NCI-H774 (cell line): ENCODE results near the gene CCSER1.
"Not testable (repeated sequence)": the region's sequence is repeated elsewhere in the genome, so short reads cannot be mapped to it uniquely, and the experiment has no call there.

Experiments used
- DNase-seq: peaks from one replicate; lab custom pipeline; 2025; lab: John Stamatoyannopoulos, UW

The CCSER1 gene

GRCh38 chr4:90445380-90445779 lies 318.2 kb downstream of the CCSER1 start:
- no peak for DNase-seq

GRCh38 chr4:90449626-90450025 lies 322.4 kb downstream of the CCSER1 start:
- no peak for DNase-seq

- no peak for DNase-seq
Measured at GRCh38 chr4:90456891-90457290, 329.7 kb downstream of the CCSER1 start.

GRCh38 chr4:90457817-90458216 lies 330.6 kb downstream of the CCSER1 start:
- no peak for DNase-seq

GRCh38 chr4:90458576-90458975 lies 331.4 kb downstream of the CCSER1 start:
- no peak for DNase-seq

- no peak for DNase-seq
Measured at GRCh38 chr4:90474484-90474883, 347.3 kb downstream of the CCSER1 start.

GRCh38 chr4:90476019-90476418 lies 348.8 kb downstream of the CCSER1 start:
- DNase-seq: no peak

GRCh38 chr4:90476586-90476985 lies 349.4 kb downstream of the CCSER1 start:
- DNase-seq: no peak

- not testable (repeated sequence) for DNase-seq
Measured at GRCh38 chr4:90484894-90485293, 357.7 kb downstream of the CCSER1 start.

GRCh38 chr4:90486346-90486745 lies 359.2 kb downstream of the CCSER1 start:
- no peak for DNase-seq

GRCh38 chr4:90495211-90495610 lies 368.0 kb downstream of the CCSER1 start:
- no peak for DNase-seq

GRCh38 chr4:90495936-90496335 lies 368.7 kb downstream of the CCSER1 start:
- peak; percentile 19 for DNase-seq

- DNase-seq: no peak
Measured at GRCh38 chr4:90498175-90498574, 371.0 kb downstream of the CCSER1 start.

- DNase-seq: no peak
Measured at GRCh38 chr4:90503677-90504076, 376.5 kb downstream of the CCSER1 start.

- no peak for DNase-seq
Measured at GRCh38 chr4:90515191-90515590, 388.0 kb downstream of the CCSER1 start.

GRCh38 chr4:90528551-90528950 lies 401.4 kb downstream of the CCSER1 start:
- DNase-seq: no peak

GRCh38 chr4:90536408-90536807 lies 409.2 kb downstream of the CCSER1 start:
- DNase-seq: no peak

- no peak for DNase-seq
Measured at GRCh38 chr4:90537491-90537890, 410.3 kb downstream of the CCSER1 start.

- DNase-seq: no peak
Measured at GRCh38 chr4:90540536-90540935, 413.3 kb downstream of the CCSER1 start.

GRCh38 chr4:90542216-90542615 lies 415.0 kb downstream of the CCSER1 start:
- DNase-seq: peak; percentile 2

GRCh38 chr4:90543419-90544170 lies 416.4 kb downstream of the CCSER1 start:
- DNase-seq: no peak

GRCh38 chr4:90544532-90545045 lies 417.4 kb downstream of the CCSER1 start:
- no peak for DNase-seq

GRCh38 chr4:90545380-90545779 lies 418.2 kb downstream of the CCSER1 start:
- no peak for DNase-seq

- DNase-seq: no peak
Measured at GRCh38 chr4:90546114-90546513, 418.9 kb downstream of the CCSER1 start.
